WERI-Rb-1 (cell line): ENCODE results near the gene TPI1.

Source experiments
- DNase-seq: peaks from one replicate; pipeline ENCODE4 v3.0.0-alpha.2; 2020
- H3K27ac ChIP-seq: fragments of 250-450 bp; sonication (Bioruptor Pico); 2 replicates; pipeline ENCODE4 v1.5.1; 2020; ENCODE audit warnings: mild to moderate bottlenecking, moderate library complexity
- H3K27me3 ChIP-seq: fragments of 250-450 bp; sonication (Bioruptor Pico); 2 replicates; pipeline ENCODE4 v1.5.1; 2021; ENCODE audit warnings: mild to moderate bottlenecking, low read depth, moderate library complexity; ENCODE audit not compliant: insufficient read depth, severe bottlenecking
- H3K36me3 ChIP-seq: fragments of 250-450 bp; sonication (Bioruptor Pico); 2 replicates; pipeline ENCODE4 v1.5.1; 2020; ENCODE audit warnings: mild to moderate bottlenecking, moderate library complexity
- H3K4me3 ChIP-seq: 2 replicates; pipeline ENCODE4 v1.5.1; 2011; ENCODE audit warnings: low read depth, mild to moderate bottlenecking, control low read depth, low read length
- H3K9me3 ChIP-seq: fragments of 250-450 bp; sonication (Bioruptor Pico); 2 replicates; pipeline ENCODE4 v1.5.1; 2021; ENCODE audit warnings: mild to moderate bottlenecking, moderate library complexity; ENCODE audit not compliant: severe bottlenecking
- CTCF ChIP-seq: IDR thresholded peaks from 2 replicates; pipeline ENCODE4 v1.5.1; 2011; ENCODE audit warnings: low read depth, mild to moderate bottlenecking, control low read depth, inconsistent platforms, low read length

The TPI1 gene

GRCh38 chr12:6840761-6841515 is 26.4 kb upstream of the TPI1 start, which contains the start of gene GNB3:
Gene GNB3 (plus strand): TSS chr12:6840925. CDS start chr12:6841288, 363 bp downstream.
- Histone ChIP-seq H3K27me3 (no peaks in the 10 kb centered on the region), H3K36me3 (peaks cover 83% of the 10 kb centered on the region), H3K4me3 (peak within 1 kb of the TSS; percentile 66), H3K27ac (peak within 1 kb of the TSS; percentile 98), H3K9me3 (no peaks in the 10 kb centered on the region)
- TF ChIP-seq CTCF, result no peak
- DNase-seq, result peak; percentile 54

- Histone ChIP-seq H3K27me3 (no peaks in the 10 kb centered on the region), H3K27ac (peak overlapping the region; percentile 92), H3K9me3 (no peaks in the 10 kb centered on the region), H3K36me3 (peaks cover 83% of the 10 kb centered on the region), H3K4me3 (peak overlapping the region; percentile 66)
- no peak for DNase-seq
- TF ChIP-seq CTCF, result no peak
These were observed 25.3 kb upstream of the TPI1 start for GRCh38 chr12:6842075-6842474.

GRCh38 chr12:6843118-6843902 is 24.0 kb upstream of the TPI1 start:
- Histone ChIP-seq H3K4me3 (peak overlapping the region; percentile 66), H3K9me3 (no peaks in the 10 kb centered on the region), H3K36me3 (peaks cover 82% of the 10 kb centered on the region), H3K27ac (peak overlapping the region; percentile 92), H3K27me3 (no peaks in the 10 kb centered on the region)
- peak; percentile 50 for TF ChIP-seq CTCF
- DNase-seq, result peak; percentile 87

GRCh38 chr12:6845395-6845794 is 21.9 kb upstream of the TPI1 start:
- peak overlapping the region; percentile 92 for H3K27ac ChIP-seq
- no peaks in the 10 kb centered on the region for H3K9me3 ChIP-seq
- no peak for TF ChIP-seq CTCF
- DNase-seq, result peak; percentile 21
- H3K27me3 ChIP-seq, result no peaks in the 10 kb centered on the region
- peaks cover 90% of the 10 kb centered on the region for H3K36me3 ChIP-seq
- H3K4me3 ChIP-seq, result peak overlapping the region; percentile 41

GRCh38 chr12:6846316-6846869 is 20.9 kb upstream of the TPI1 start:
- Histone ChIP-seq H3K36me3 (peaks cover 95% of the 10 kb centered on the region), H3K27me3 (no peaks in the 10 kb centered on the region), H3K27ac (peak overlapping the region; percentile 92), H3K9me3 (no peaks in the 10 kb centered on the region), H3K4me3 (peak overlapping the region; percentile 41)
- DNase-seq, result peak; percentile 91
- no peak for TF ChIP-seq CTCF
